WTC11 (cell line): ENCODE results near the gene ACO2. TPM values are rescaled to one million over a fixed set of nuclear protein-coding genes. Genes with fewer than 3 reads are reported as not detected.

Experiments used
- ATAC-seq: fragments of 200-7000 bp; cut with Tn5 transposase; 2 replicates; pipeline ENCODE4 v1.10.0; 2021; ENCODE audit warnings: mild to moderate bottlenecking, moderate library complexity
- CTCF ChIA-PET: fragments of 300-600 bp; sonication (Branson Sonifier 250); formaldehyde crosslinking; loops from one replicate; lab custom pipeline; 2021; ENCODE audit warnings: antibody characterized with exemption; lab: Charles Lee
- POLR2A ChIA-PET: fragments of 350-600 bp; sonication (Branson Sonifier 250); formaldehyde crosslinking; loops from one replicate; lab custom pipeline; 2021; ENCODE audit warnings: antibody characterized with exemption; lab: Charles Lee
- DNase-seq: peaks from one replicate; pipeline ENCODE4 v3.0.0; 2021; ENCODE audit warnings: low spot score
- H3K27ac Mint-ChIP-seq: 2 replicates; pipeline ENCODE4 v1.8.0; 2021; ENCODE audit warnings: mixed read lengths
- H3K27me3 Mint-ChIP-seq: 2 replicates; pipeline ENCODE4 v1.8.0; 2021; ENCODE audit warnings: low read depth, mild to moderate bottlenecking, moderate library complexity, mixed read lengths
- H3K36me3 Mint-ChIP-seq: 2 replicates; pipeline ENCODE4 v1.8.0; 2021; ENCODE audit warnings: mixed read lengths
- H3K4me1 Mint-ChIP-seq: 2 replicates; pipeline ENCODE4 v1.8.0; 2022; ENCODE audit warnings: mixed read lengths
- H3K4me3 Mint-ChIP-seq: 2 replicates; pipeline ENCODE4 v1.8.0; 2021; ENCODE audit warnings: mild to moderate bottlenecking, moderate library complexity, mixed read lengths
- H3K9me3 Mint-ChIP-seq: 2 replicates; pipeline ENCODE4 v1.8.0; 2021; ENCODE audit warnings: mixed read lengths
- ARID4B ChIP-seq: sonication (generic); formaldehyde crosslinking; IDR thresholded peaks from 2 replicates; pipeline ENCODE4 v1.8.0; 2023; ENCODE audit warnings: missing genetic modification reagents, mild to moderate bottlenecking, borderline replicate concordance
- ATF1 ChIP-seq: sonication (generic); formaldehyde crosslinking; IDR thresholded peaks from 2 replicates; pipeline ENCODE4 v1.8.1; 2023; ENCODE audit warnings: mild to moderate bottlenecking, moderate library complexity, missing genetic modification reagents
- ATF3 ChIP-seq: sonication (generic); formaldehyde crosslinking; conservative IDR thresholded peaks from 2 replicates; pipeline ENCODE4 v1.8.1; 2022; ENCODE audit warnings: mild to moderate bottlenecking, missing genetic modification reagents
- ATF6 ChIP-seq: sonication (generic); formaldehyde crosslinking; IDR thresholded peaks from 2 replicates; pipeline ENCODE4 v1.8.1; 2023; ENCODE audit warnings: mild to moderate bottlenecking, missing genetic modification reagents
- CREM ChIP-seq: sonication (generic); formaldehyde crosslinking; IDR thresholded peaks from 2 replicates; pipeline ENCODE4 v1.8.1; 2022; ENCODE audit warnings: mild to moderate bottlenecking, missing genetic modification reagents, moderate library complexity
- E2F1 ChIP-seq: sonication (generic); formaldehyde crosslinking; IDR thresholded peaks from 2 replicates; pipeline ENCODE4 v1.8.0; 2022; ENCODE audit warnings: mild to moderate bottlenecking, missing genetic modification reagents
- E2F5 ChIP-seq: sonication (generic); formaldehyde crosslinking; IDR thresholded peaks from 2 replicates; pipeline ENCODE4 v1.8.1; 2022; ENCODE audit warnings: mild to moderate bottlenecking, moderate library complexity, missing genetic modification reagents
- ESRRA ChIP-seq: sonication (generic); formaldehyde crosslinking; IDR thresholded peaks from 2 replicates; pipeline ENCODE4 v1.8.1; 2022; ENCODE audit warnings: mild to moderate bottlenecking, missing genetic modification reagents, borderline replicate concordance
- FOXK1 ChIP-seq: sonication (generic); formaldehyde crosslinking; IDR thresholded peaks from 2 replicates; pipeline ENCODE4 v1.8.0; 2022; ENCODE audit warnings: mild to moderate bottlenecking, moderate library complexity, missing genetic modification reagents
- FOXP4 ChIP-seq: sonication (generic); formaldehyde crosslinking; IDR thresholded peaks from 2 replicates; pipeline ENCODE4 v1.8.0; 2022; ENCODE audit warnings: mild to moderate bottlenecking, missing genetic modification reagents
- GRHL2 ChIP-seq: fragments of 250-450 bp; sonication (Bioruptor Pico); IDR thresholded peaks from 2 replicates; pipeline ENCODE4 v1.8.0; 2022; ENCODE audit warnings: mild to moderate bottlenecking, moderate library complexity; ENCODE audit not compliant: insufficient replicate concordance, severe bottlenecking
- HMGA2 ChIP-seq: fragments of 250-450 bp; sonication (Bioruptor Pico); IDR thresholded peaks from 2 replicates; pipeline ENCODE4 v1.4.0; 2021; ENCODE audit warnings: mild to moderate bottlenecking, moderate library complexity
- JAZF1 ChIP-seq: fragments of 250-450 bp; sonication (Bioruptor Pico); IDR thresholded peaks from 2 replicates; pipeline ENCODE4 v1.9.0; 2021; ENCODE audit warnings: moderate library complexity, mild to moderate bottlenecking, inconsistent platforms
- MXD4 ChIP-seq: fragments of 250-450 bp; sonication (Bioruptor Pico); IDR thresholded peaks from 2 replicates; pipeline ENCODE4 v1.8.0; 2021; ENCODE audit warnings: mild to moderate bottlenecking, moderate library complexity, borderline replicate concordance
- NFYB ChIP-seq: sonication (generic); formaldehyde crosslinking; conservative IDR thresholded peaks from 2 replicates; pipeline ENCODE4 v1.8.0; 2022; ENCODE audit warnings: low read depth, missing genetic modification reagents
- SMAD3 ChIP-seq: sonication (generic); formaldehyde crosslinking; IDR thresholded peaks from 2 replicates; pipeline ENCODE4 v1.8.0; 2022; ENCODE audit warnings: missing genetic modification reagents, mild to moderate bottlenecking, borderline replicate concordance
- SOX15 ChIP-seq: fragments of 250-450 bp; sonication (Bioruptor Pico); IDR thresholded peaks from 2 replicates; pipeline ENCODE4 v1.9.0; 2021; ENCODE audit warnings: mild to moderate bottlenecking
- TEAD1 ChIP-seq: sonication (generic); formaldehyde crosslinking; IDR thresholded peaks from 2 replicates; pipeline ENCODE4 v1.8.0; 2022; ENCODE audit warnings: mild to moderate bottlenecking, missing genetic modification reagents
- ZBTB43 ChIP-seq: sonication (generic); formaldehyde crosslinking; IDR thresholded peaks from 2 replicates; pipeline ENCODE4 v1.8.1; 2023; ENCODE audit warnings: mild to moderate bottlenecking, missing genetic modification reagents
- ZNF232 ChIP-seq: sonication (generic); formaldehyde crosslinking; IDR thresholded peaks from 2 replicates; pipeline ENCODE4 v1.8.0; 2022; ENCODE audit warnings: mild to moderate bottlenecking, missing genetic modification reagents
- ZNF423 ChIP-seq: fragments of 250-450 bp; sonication (Bioruptor Pico); IDR thresholded peaks from 2 replicates; pipeline ENCODE4 v2.1.2; 2022; ENCODE audit warnings: mild to moderate bottlenecking, moderate library complexity
- total RNA-seq: library from RNA; stranded (reverse); gene quantifications from 3 replicates; pipeline ENCODE4 v1.2.3, GENCODE V29; 2021

The ACO2 gene
- total RNA-seq, 1 experiment from 2014 or later = 104 TPM

GRCh38 chr22:41481131-41481830 lies 12.4 kb downstream of the ACO2 start:
- ChIA-PET CTCF (interaction anchor here (1.0 to 3.1 kb wide), 7 partner anchors 12 to 99 kb away, joined by 3 to 23 read pairs (median 6); partner anchors contain the start of genes ACO2, PHF5A and TEF), POLR2A (interaction anchor here (1.1 to 1.6 kb wide), 3 partner anchors 24 to 35 kb away, joined by 3 to 5 read pairs (median 5); partner anchors contain the start of gene TOB2)
- ATAC-seq (no peak), DNase-seq (no peak)
- no peaks in the 10 kb centered on the region for H3K9me3 Mint-ChIP-seq
- peak overlapping the region; percentile 61 for H3K27ac Mint-ChIP-seq
- no peak overlapping the region for H3K4me3 Mint-ChIP-seq
- H3K27me3 Mint-ChIP-seq = no peaks in the 10 kb centered on the region
- peaks cover 40% of the 10 kb centered on the region for H3K4me1 Mint-ChIP-seq
- H3K36me3 Mint-ChIP-seq = no peaks in the 10 kb centered on the region
- TF ChIP-seq HMGA2 (no peak), ATF6 (CRISPR knock-in tag) (no peak), TEAD1 (no peak), E2F5 (CRISPR knock-in tag) (no peak), ATF3 (CRISPR knock-in tag) (no peak), MXD4 (CRISPR knock-in tag) (no peak), SMAD3 (CRISPR knock-in tag) (no peak), ARID4B (CRISPR knock-in tag) (no peak), GRHL2 (CRISPR knock-in tag) (no peak), E2F1 (no peak), NFYB (CRISPR knock-in tag) (no peak), SOX15 (no peak)

GRCh38 chr22:41481925-41482318 lies 13.0 kb downstream of the ACO2 start:
- no peak for TF ChIP-seq JAZF1 (CRISPR knock-in tag)
- no peak for TF ChIP-seq NFYB (CRISPR knock-in tag)
- no peak for TF ChIP-seq ATF1 (CRISPR knock-in tag)
- no peak for TF ChIP-seq ZBTB43
- peak; percentile 61 for TF ChIP-seq ZNF423
- no peak for TF ChIP-seq ZNF232 (CRISPR knock-in tag)
- TF ChIP-seq FOXP4 (CRISPR knock-in tag) = peak; percentile 48; the same call in 1 of the 2 replicates
- peak; percentile 66; the same call in 1 of the 2 replicates for TF ChIP-seq FOXK1 (CRISPR knock-in tag)
- TF ChIP-seq ESRRA (CRISPR knock-in tag) = no peak
- TF ChIP-seq CREM (CRISPR knock-in tag) = no peak
- ChIA-PET POLR2A (interaction anchor here (1.1 to 1.6 kb wide), 3 partner anchors 23 to 35 kb away, joined by 3 to 5 read pairs (median 5); partner anchors contain the start of gene TOB2), CTCF (interaction anchor here (0.7 to 3.1 kb wide), 7 partner anchors 13 to 185 kb away, joined by 3 to 23 read pairs (median 4); partner anchors contain the start of genes ACO2, PHF5A and TEF)
- Mint-ChIP-seq H3K9me3 (no peaks in the 10 kb centered on the region), H3K27ac (peak overlapping the region; percentile 61), H3K4me1 (peaks cover 44% of the 10 kb centered on the region), H3K27me3 (no peaks in the 10 kb centered on the region), H3K36me3 (no peaks in the 10 kb centered on the region), H3K4me3 (no peak overlapping the region)
- ATAC-seq (peak; percentile 77), DNase-seq (peak; percentile 25)
